ENCODE results near the gene OTUD4.

GRCh38 chr4:145130788-145131399, 49.5 kb downstream of the OTUD4 start:
- TF ChIP-seq POLR2A (IDR thresholded peaks at IDR 0.05) (no peak), POLR2AphosphoS5 (IDR thresholded peaks at IDR 0.05) (no peak)
- TF ChIP-seq, protein P1, sequence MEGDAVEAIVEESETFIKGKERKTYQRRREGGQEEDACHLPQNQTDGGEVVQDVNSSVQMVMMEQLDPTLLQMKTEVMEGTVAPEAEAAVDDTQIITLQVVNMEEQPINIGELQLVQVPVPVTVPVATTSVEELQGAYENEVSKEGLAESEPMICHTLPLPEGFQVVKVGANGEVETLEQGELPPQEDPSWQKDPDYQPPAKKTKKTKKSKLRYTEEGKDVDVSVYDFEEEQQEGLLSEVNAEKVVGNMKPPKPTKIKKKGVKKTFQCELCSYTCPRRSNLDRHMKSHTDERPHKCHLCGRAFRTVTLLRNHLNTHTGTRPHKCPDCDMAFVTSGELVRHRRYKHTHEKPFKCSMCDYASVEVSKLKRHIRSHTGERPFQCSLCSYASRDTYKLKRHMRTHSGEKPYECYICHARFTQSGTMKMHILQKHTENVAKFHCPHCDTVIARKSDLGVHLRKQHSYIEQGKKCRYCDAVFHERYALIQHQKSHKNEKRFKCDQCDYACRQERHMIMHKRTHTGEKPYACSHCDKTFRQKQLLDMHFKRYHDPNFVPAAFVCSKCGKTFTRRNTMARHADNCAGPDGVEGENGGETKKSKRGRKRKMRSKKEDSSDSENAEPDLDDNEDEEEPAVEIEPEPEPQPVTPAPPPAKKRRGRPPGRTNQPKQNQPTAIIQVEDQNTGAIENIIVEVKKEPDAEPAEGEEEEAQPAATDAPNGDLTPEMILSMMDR (IDR thresholded peaks at IDR 0.05), result no peak

Measured in stomach (tissue), 4 donors.